GM18867 (cell line): ENCODE measurements around the gene KDM6A.
"Not testable (repeated sequence)": the region's sequence is repeated elsewhere in the genome, so short reads cannot be mapped to it uniquely, and the experiment has no call there.

Experiments
- ATAC-seq: cut with Tn5 transposase; IDR thresholded peaks from one replicate; pipeline ENCODE4 v1.9.1; 2021; ENCODE audit warnings: mild to moderate bottlenecking, moderate library complexity; ENCODE audit not compliant: unreplicated experiment

KDM6A gene

DNA sequence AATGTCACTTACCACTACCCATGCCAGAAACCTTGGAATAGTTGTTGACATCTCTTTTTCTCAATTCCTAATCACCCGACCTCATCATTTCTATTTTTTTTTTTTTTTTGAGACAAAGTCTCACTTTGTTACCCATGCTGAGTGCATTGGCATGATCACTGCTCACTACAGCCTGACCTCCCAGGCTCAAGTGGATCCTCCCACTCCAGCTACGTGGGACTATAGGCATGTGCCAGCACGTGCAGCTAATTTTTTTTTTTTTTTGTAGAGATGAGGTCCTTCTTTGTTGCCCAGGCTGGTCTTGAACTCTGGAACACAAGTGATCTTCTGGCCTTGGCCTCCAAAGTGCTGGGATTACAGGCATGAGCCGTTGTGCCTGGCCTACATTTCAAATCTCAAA is 12.0 kb downstream of the KDM6A start:
- no peak for ATAC-seq

DNA sequence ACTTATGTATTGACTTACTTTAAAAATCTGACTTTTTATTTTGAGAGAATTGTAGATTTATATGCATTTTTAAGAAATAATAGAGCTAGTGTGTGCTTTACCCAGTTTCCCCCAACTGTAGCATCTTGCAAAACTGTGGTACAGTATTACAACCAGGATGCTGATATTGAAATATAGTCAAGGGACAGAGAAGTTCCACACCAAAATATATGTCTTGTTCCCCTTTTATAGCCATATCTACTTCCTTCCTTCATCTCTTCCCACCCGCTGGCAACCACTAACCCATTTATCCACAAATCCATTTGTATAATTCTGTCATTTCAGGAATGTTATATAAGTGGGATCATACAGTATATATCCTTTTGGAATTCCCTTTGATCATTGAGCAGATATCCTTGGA is 16.8 kb downstream of the KDM6A start:
- ATAC-seq: no peak

DNA sequence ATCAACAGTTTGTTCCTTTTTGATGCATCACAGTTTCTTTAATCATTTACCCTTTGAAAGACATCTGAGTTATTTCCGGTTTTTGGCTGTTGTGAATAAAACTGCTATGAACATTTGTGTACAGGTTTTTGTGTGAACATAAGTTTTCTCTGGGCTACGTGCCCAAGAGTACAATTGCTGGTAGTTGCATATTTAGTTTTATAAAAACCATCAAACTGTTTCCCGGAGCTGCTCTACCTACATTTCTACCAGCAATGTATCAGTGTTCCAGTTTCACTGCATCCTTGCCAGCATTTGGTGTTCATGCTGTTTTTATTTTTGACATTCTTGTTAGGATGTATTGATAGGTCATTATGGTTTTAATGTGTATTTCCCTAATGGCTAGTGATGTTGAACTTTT is 17.3 kb downstream of the KDM6A start:
- no peak for ATAC-seq

DNA sequence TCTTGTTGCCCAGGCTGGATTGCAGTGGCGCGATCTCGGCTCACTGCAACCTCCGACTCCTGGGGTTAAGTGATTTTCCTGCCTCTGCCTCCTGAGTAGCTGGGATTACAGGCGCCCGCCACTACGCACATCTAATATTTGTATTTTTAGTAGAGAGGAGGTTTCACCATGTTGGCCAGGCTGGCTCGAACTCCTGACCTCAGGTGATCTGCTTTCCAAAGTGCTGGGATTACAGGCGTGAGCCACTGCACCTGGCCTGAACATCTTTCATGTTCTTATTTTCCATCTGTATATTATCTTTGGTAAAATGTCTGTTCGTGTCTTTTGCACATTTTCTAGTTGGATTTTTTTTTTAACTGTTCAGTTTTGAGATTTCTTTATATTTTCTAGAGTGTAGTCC is 17.7 kb downstream of the KDM6A start:
- not testable (repeated sequence) for ATAC-seq

DNA sequence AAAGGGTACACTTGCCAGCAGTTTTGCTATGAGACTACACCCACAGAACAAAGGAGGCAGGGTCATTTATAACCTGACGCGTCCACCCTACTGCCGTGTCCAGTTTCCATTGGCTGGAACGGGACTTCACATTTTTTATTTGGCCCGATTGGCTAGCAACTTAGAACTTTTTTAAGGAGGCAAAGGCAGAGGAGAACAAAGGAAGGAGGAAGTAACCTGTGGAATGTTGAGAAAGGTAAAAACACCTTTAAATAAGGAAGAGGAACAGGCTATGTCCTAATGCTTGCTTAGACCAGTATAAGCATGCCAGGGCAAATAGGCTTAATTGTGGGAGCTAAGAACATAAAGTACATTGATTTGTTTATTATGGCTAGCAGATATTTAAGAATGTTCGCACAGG is 18.7 kb downstream of the KDM6A start:
- no peak for ATAC-seq

DNA sequence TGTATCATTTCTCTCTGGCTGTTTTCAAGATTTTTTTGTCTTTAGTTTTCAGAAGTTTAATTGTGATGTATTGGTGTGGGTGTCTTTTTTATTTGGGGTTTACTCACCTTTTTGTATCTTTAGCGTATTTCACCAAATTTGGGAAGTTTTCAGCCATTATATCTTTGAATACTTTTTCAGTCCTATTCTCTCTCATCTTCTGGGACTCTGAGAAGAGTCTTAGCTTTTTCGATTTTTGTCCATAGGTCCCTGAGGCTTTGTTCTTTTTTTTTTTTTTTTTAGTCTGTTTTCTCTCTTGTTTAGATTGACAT is 23.8 kb downstream of the KDM6A start:
- no peak for ATAC-seq

DNA sequence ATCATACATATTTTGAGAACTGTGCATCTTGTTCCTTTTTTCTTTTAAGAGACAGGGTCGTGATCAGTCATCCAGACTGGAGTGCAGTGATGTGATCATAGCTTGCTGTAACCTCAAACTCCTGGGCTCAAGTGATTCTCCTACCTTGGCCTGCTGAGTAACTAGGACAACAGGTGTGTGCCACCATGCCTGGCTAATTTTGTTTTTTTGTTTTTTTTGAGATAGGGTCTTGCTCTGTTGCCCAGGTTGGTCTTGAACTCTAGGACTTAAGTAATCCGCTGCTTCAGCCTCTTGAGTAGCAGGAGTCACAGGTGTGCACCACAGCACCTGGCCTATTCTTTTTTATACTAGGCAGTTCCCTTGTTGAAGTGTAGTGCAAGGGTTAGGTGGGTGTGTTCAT is 24.6 kb downstream of the KDM6A start:
- no peak for ATAC-seq

DNA sequence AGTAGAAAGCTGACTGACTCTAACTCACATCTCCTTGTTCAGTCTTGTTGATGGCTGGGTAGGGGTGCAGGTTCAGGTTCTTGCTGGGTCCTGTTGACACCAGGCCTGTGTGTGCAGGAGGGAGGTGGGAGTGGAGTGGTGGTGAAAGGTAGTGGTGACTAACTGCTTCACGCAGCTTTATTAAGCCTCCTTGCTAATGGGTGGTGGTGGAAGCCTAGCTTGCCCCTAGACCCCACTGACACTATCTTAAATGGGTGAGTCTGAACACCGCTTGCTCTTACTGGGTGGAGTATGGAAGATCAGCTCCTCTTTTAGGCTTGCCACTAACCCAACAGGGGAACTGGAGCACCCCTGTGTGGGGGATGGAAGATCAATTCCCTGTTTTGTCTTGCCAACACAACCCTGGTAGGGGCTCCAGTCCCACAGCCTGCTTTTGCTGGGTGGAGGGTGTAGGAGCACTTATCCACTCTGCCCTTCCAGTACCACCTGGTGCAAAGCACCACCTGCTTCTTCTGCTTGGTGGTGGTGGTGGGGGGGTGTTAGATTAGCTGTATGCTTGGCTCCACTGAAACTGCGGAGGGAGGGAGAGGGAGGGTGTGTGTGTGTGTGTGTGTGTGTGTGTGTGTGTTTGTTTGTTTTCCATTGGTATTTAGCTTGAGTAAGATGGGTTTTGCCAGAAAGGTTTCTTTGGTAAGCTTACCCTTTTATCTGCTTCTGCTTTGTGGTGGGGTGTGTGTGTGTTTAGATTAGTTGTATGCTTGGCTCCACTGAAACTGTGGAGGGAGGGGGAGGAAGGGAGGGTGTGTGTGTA is 25.6 kb downstream of the KDM6A start:
- ATAC-seq: peak; percentile 35

DNA sequence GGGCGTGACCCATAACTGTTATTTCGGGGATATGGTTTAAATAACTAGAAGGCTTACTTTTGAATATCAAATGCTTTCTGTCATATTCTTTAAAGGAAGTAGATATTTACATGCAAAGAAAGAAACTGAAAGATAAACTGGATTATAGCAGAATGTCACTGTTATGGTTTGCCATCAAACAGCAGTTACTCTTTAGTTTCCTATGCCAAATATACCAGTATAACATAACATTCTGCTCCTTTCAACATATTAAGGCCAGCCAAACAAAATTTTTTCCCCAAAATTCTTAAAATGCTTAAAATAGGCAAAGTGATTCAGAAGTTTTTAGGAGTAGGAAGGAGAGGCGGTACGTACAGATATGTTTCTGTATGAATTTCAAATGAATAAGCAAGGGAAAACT is 27.0 kb downstream of the KDM6A start:
- ATAC-seq: no peak

DNA sequence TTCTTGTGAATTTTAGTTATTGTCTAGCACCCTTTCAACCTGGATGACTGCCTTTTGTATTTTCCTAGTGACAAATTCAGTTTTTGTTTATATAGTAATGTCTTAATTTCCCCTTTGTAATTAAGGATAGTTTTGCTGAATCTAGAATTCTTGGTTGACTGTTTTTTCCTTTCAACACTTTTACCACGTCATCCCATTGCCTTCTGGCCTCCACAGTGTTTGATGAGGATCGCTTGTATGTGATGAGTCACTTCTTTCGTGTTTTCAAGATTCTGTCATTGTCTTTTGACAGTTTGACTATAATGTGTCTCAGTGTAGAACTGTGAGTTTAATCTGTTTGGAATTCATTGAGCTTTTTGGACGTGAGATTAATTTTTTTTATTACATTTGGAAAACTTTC is 30.1 kb downstream of the KDM6A start:
- no peak for ATAC-seq

DNA sequence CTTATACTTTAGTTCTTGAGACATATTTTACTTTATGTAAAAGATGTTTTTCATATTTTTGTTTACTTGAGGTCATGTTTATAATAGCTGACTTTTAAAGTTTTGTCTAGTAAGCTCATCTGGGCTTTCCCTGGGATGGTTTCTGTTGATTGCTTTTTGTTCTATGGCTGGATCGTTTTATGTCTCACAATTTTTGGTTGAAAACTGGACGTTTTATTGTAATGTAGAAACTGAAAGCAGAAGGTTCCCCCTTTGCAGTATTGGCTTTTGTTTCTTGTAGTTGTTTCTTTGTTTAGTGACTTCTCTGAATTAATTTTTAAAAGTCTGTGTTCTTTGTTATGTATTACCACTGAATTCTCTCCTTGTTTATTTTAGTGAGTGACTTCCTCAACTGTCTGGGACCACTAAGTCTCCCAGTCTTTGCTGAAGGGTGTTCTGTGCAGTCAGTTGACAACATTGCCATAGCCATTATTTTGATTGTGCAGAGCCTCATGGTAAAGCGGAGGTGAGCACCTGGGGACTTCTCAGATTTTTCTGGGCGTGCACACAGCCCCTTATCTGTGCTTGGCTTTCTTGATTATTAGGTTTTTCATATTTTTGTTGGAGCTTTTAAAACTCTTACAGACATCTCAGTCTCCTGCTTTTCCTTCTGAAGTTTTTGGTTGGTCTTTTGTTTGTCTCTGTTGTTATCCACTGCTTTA is 31.0 kb downstream of the KDM6A start:
- ATAC-seq: peak; percentile 30

DNA sequence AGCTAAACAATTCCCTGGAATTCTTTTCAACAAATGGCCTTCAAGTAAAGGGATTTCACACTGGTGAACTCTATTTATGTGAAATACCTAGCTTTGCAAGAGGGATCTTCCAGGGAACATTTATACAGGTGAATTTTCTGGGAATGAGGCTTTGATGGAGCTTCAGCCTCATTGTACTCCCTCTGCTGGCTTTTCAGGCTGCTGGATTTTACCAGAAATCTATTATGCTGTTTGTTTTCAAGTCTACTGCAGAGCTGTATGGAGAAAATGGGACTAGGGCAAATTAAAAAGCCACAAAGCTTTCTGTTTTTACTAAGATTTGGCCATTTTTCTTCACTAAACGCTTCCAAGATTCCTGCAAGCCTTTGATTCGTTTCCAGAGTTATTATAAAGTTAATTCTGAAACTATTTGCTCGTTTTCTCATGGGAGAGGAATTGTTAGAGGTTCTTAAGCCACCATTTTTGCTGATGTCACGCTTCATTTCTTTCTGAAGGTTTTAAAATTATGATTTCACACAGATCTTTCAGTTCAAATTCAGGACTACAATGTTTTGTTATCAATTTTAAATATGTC is 31.6 kb downstream of the KDM6A start:
- ATAC-seq: no peak

DNA sequence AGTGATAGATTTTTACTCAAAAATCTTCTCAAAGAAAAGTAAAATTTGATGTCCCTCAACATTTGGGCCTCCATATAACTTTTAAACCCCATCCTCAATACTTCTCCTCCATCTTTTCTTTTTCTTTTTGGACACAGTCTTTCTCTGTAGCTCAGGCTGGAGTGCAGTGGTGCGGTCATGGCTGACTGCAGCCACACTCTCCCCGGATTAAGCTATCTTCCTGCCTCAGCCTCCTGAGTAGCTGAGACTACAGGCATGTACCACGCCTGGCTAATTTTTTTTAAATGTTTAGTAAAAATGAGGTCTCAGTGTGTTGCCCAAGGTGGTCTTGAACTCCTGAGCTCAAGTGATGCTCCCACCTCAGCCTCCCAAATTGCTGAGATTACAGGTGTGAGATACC is 33.1 kb downstream of the KDM6A start:
- ATAC-seq: no peak

DNA sequence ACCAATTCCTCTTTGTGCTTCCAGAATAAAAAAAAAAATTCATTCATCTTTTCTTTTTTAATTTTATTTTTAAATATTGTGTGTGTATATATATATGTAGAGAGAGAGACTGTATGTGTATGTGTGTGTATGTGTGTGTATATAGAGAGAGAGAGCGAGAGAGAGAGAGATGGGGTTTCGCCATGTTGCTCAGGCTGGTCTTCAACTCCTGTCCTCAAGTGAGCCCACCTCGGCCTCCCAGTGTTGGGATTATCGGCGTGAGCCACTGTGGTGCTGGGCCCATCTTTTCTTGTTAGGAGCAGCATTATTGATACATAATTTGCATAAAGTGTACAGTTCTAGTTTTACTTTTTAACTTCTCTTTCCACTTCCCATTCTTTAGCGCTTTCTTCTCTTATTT is 33.6 kb downstream of the KDM6A start:
- peak; percentile 39 for ATAC-seq

DNA sequence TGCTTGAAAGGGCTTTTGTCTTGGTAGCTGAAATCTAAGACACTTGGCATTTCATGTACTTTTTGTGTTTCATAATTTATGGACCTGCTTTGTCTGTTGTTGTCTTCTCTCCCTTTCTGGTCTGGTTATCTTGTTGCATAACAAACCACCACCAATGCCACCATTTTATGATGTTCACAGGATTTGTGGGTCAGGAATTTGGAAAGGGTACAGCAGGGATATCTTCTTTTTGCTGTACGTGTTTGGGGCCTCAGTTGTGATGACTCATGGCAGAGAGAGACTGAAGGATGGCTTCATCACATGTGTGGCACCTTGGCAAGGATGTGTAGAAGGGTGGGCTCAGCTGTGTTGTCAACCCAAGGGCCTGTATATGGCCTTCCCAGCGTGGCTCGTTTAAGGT is 35.2 kb downstream of the KDM6A start:
- no peak for ATAC-seq

DNA sequence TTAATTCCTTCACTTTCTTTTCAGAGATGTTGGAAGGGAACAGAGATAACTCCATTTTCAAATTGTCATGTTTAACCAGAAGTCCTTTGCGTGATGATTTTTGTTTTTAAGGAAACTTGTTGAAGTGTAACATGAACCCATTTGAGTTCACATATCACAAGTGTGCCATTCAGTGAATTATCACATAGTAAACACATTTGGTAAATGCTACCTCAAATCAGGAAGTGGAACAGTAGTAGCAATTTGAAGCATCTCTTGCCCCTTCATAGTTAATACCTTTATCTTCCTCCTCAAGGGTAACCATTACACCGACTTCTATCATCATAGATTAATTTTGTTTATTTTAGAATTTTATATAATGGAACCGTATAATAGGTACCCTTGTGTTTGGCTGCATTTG is 35.8 kb downstream of the KDM6A start:
- no peak for ATAC-seq

DNA sequence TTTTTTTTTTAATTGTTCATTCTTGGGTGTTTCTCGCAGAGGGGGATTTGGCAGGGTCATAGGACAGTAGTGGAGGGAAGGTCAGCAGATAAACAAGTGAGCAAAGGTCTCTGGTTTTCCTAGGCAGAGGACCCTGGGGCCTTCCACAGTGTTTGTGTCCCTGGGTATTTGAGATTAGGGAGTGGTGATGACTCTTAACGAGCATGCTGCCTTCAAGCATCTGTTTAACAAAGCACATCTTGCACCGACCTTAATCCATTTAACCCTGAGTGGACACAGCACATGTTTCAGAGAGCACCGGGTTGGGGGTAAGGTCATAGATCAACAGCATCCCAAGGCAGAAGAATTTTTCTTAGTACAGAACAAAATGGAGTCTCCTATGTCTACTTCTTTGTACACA is 37.5 kb downstream of the KDM6A start:
- ATAC-seq: not testable (repeated sequence)

DNA sequence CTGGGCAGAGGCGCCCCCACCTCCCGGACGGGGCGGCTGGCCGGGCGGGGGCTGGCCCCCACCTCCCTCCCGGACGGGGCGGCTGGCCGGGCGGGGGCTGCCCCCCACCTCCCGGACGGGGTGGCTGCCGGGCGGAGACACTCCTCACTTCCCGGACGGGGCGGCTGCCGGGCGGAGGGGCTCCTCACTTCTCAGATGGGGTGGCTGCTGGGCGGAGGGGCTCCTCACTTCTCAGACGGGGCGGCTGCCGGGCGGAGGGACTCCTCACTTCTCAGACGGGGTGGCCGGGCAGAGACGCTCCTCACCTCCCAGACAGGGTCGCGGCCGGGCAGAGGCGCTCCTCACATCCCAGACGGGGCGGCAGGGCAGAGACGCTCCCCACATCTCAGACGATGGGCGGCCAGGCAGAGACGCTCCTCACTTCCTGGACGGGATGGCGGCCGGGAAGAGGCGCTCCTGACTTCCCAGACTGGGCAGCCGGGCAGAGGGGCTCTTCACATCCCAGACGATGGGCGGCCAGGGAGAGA is 38.1 kb downstream of the KDM6A start:
- ATAC-seq: not testable (repeated sequence)

DNA sequence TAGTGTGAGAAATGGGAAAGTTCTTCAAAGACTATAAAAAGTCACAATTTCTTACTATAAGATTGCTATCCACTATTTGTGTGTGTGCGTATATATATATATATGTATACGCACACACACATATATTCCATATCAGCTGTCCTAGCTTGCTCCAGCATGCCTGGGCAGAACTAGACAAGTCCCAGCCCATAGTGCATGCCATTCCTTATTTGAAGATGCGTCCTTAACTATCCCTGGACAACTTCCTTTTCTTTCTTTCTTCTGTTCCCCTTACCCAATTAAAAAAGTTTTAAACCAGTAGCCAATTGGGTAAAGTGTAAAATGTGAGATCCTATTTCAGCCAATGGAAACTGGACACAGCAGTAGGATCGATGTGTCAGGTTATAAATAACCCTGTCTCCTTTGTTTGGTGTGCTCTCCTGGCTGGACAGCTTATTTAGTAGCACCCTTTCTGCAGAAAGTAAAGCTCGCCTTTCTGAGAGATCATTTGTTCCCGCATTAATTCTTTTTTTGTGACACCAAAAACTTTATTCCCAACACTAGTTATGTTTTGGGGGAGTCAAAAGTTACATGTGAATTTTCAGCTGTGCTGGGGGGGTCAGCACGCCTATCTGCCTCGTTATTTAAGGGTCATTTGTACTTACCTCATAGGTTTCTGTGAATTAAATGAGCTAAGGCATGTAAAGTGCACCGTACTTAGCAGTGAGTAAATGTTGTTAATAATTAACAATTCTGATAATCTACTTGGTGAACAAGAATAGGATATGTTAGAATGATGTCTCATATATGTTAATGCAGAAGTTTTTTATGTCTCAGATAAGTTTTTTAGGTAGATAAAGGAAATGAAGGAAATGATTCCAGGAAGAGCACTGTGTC is 40.9 kb downstream of the KDM6A start:
- ATAC-seq: peak; percentile 32

DNA sequence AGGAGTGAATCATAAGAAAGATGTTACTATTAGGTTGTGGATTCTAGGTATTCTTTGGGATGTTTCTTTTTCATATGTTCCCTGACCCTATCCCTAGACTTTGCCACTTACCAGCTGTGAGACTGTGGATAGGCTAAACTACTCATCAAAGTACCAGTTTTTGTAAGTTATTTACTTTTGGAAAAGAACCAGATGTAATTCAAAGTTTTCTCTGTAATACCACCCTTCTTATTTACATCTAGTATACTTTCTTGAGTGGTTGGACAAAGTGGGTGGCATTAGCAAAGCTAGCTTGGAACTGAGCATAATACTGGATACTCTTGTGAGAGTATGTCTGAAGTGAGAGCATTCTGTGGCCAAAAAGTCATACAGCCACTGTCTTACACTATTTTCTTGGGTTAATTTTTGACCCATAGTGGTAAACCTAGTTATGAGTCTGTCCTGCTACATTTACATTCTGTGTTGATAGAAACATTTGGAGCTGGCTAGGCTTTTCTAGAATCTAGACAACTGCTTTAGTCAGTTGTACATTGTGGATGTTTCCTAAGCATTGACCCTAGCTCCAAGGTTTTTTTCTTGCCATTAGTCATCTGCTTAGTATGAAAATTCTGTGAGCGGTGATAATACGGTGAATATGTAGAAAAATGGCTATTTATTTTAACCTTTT is 41.7 kb downstream of the KDM6A start:
- ATAC-seq: peak; percentile 79
